ENCODE data around the gene BCAS3. TPM values are rescaled to one million over a fixed set of nuclear protein-coding genes. Genes with fewer than 3 reads are reported as not detected.
A peak's percentile ranks its signal among the peaks of the same experiment; 100 is the strongest.
"Not testable (repeated sequence)": the region's sequence is repeated elsewhere in the genome, so short reads cannot be mapped to it uniquely, and the experiment has no call there.

Gene BCAS3
- total RNA-seq, 3 donors from 2014 or later = 3.6 to 4.2 (median 4.1) TPM

- Mint-ChIP-seq H3K27me3 (ENCODE audit: low read depth) (no peaks in the 10 kb centered on the region), H3K4me1 (ENCODE audit: low read depth) (peaks cover 25% of the 10 kb centered on the region), H3K4me3 (no peak overlapping the region), H3K9me3 (no peaks in the 10 kb centered on the region), H3K36me3 (ENCODE audit: insufficient read depth) (peaks cover 31% of the 10 kb centered on the region)
- DNase-seq (no peak), ATAC-seq (no peak)
These were observed 24.1 kb upstream of the BCAS3 start for GRCh38 chr17:60653569-60653968.

GRCh38 chr17:60656499-60656898 lies 21.2 kb upstream of the BCAS3 start:
- no peak for DNase-seq
- no peaks in the 10 kb centered on the region for H3K27me3 Mint-ChIP-seq (ENCODE audit: low read depth)
- no peak overlapping the region for H3K4me3 Mint-ChIP-seq
- H3K36me3 Mint-ChIP-seq (ENCODE audit: insufficient read depth) = peaks cover 17% of the 10 kb centered on the region
- H3K4me1 Mint-ChIP-seq (ENCODE audit: low read depth) = peaks cover 22% of the 10 kb centered on the region
- no peaks in the 10 kb centered on the region for H3K9me3 Mint-ChIP-seq
- no peak for ATAC-seq

GRCh38 chr17:60659156-60659555 lies 18.5 kb upstream of the BCAS3 start:
- no peak for ATAC-seq
- Mint-ChIP-seq H3K4me1 (ENCODE audit: low read depth) (no peaks in the 10 kb centered on the region), H3K9me3 (no peaks in the 10 kb centered on the region), H3K27me3 (ENCODE audit: low read depth) (no peaks in the 10 kb centered on the region), H3K36me3 (ENCODE audit: insufficient read depth) (peaks cover 23% of the 10 kb centered on the region), H3K4me3 (no peak overlapping the region)
- no peak for DNase-seq

- DNase-seq (no peak), ATAC-seq (no peak)
- Mint-ChIP-seq H3K36me3 (ENCODE audit: insufficient read depth) (peaks cover 25% of the 10 kb centered on the region), H3K4me1 (ENCODE audit: low read depth) (no peaks in the 10 kb centered on the region), H3K4me3 (no peak overlapping the region), H3K27me3 (ENCODE audit: low read depth) (no peaks in the 10 kb centered on the region), H3K9me3 (no peaks in the 10 kb centered on the region)
These were observed 16.2 kb upstream of the BCAS3 start for GRCh38 chr17:60661489-60661888.

GRCh38 chr17:60664022-60664421 lies 13.6 kb upstream of the BCAS3 start:
- DNase-seq = no peak

GRCh38 chr17:60665602-60666001 lies 12.0 kb upstream of the BCAS3 start:
- peaks cover 16% of the 10 kb centered on the region for H3K36me3 Mint-ChIP-seq (ENCODE audit: insufficient read depth)
- ATAC-seq = no peak
- no peak for DNase-seq
- no peaks in the 10 kb centered on the region for H3K9me3 Mint-ChIP-seq
- H3K4me3 Mint-ChIP-seq = no peak overlapping the region
- no peaks in the 10 kb centered on the region for H3K4me1 Mint-ChIP-seq (ENCODE audit: low read depth)
- no peaks in the 10 kb centered on the region for H3K27me3 Mint-ChIP-seq (ENCODE audit: low read depth)

More at GRCh38 chr17:60664022-60664421, 13.6 kb upstream of the BCAS3 start:
- no peak overlapping the region for H3K4me3 Mint-ChIP-seq
- H3K9me3 Mint-ChIP-seq = no peaks in the 10 kb centered on the region
- no peaks in the 10 kb centered on the region for H3K4me1 Mint-ChIP-seq (ENCODE audit: low read depth)
- ATAC-seq = no peak
- H3K36me3 Mint-ChIP-seq (ENCODE audit: insufficient read depth) = peaks cover 20% of the 10 kb centered on the region
- H3K27me3 Mint-ChIP-seq (ENCODE audit: low read depth) = no peaks in the 10 kb centered on the region

GRCh38 chr17:60668741-60669140 lies 8.9 kb upstream of the BCAS3 start:
- DNase-seq; H3K27me3 Mint-ChIP-seq (ENCODE audit: low read depth); H3K4me3 Mint-ChIP-seq; ATAC-seq; H3K36me3 Mint-ChIP-seq (ENCODE audit: insufficient read depth); H3K9me3 Mint-ChIP-seq; H3K4me1 Mint-ChIP-seq (ENCODE audit: low read depth): not testable (repeated sequence)

- Mint-ChIP-seq H3K4me3 (no peak overlapping the region), H3K27me3 (ENCODE audit: low read depth) (no peaks in the 10 kb centered on the region), H3K4me1 (ENCODE audit: low read depth) (no peaks in the 10 kb centered on the region), H3K9me3 (peaks cover 4% of the 10 kb centered on the region), H3K36me3 (ENCODE audit: insufficient read depth) (no peaks in the 10 kb centered on the region)
- ATAC-seq (no peak), DNase-seq (no peak)
These were observed 6.2 kb upstream of the BCAS3 start for GRCh38 chr17:60671482-60671881.

GRCh38 chr17:60674637-60675036 lies 3.0 kb upstream of the BCAS3 start:
- H3K27me3 Mint-ChIP-seq (ENCODE audit: low read depth); H3K4me3 Mint-ChIP-seq; H3K9me3 Mint-ChIP-seq; H3K36me3 Mint-ChIP-seq (ENCODE audit: insufficient read depth); DNase-seq; ATAC-seq: not testable (repeated sequence)
- H3K4me1 Mint-ChIP-seq (ENCODE audit: low read depth) = peaks cover 21% of the 10 kb centered on the region

- peaks cover 21% of the 10 kb centered on the region for H3K4me1 Mint-ChIP-seq (ENCODE audit: low read depth)
- no peak for DNase-seq
- no peaks in the 10 kb centered on the region for H3K27me3 Mint-ChIP-seq (ENCODE audit: low read depth)
- H3K36me3 Mint-ChIP-seq (ENCODE audit: insufficient read depth) = peaks cover 4% of the 10 kb centered on the region
- H3K9me3 Mint-ChIP-seq = peaks cover 4% of the 10 kb centered on the region
- ATAC-seq = no peak
- H3K4me3 Mint-ChIP-seq = peak overlapping the region; percentile 29
These were observed 1.7 kb upstream of the BCAS3 start for GRCh38 chr17:60675997-60676396.

GRCh38 chr17:60676758-60677307 lies 818 bp upstream of the BCAS3 start:
- peaks cover 21% of the 10 kb centered on the region for H3K4me1 Mint-ChIP-seq (ENCODE audit: low read depth)

GRCh38 chr17:60678118-60678444 lies 430 bp downstream of the BCAS3 start:
- ATAC-seq (no peak), DNase-seq (no peak)
- H3K4me1 Mint-ChIP-seq (ENCODE audit: low read depth) = peaks cover 21% of the 10 kb centered on the region

More at GRCh38 chr17:60676758-60677307, 818 bp upstream of the BCAS3 start:
- Mint-ChIP-seq H3K9me3 (peaks cover 4% of the 10 kb centered on the region), H3K4me3 (peak overlapping the region; percentile 91), H3K36me3 (ENCODE audit: insufficient read depth) (peaks cover 4% of the 10 kb centered on the region), H3K27me3 (ENCODE audit: low read depth) (no peaks in the 10 kb centered on the region)
- ATAC-seq = no peak
- DNase-seq = no peak

GRCh38 chr17:60679287-60679686 lies 1.6 kb downstream of the BCAS3 start:
- Mint-ChIP-seq H3K36me3 (ENCODE audit: insufficient read depth) (peaks cover 4% of the 10 kb centered on the region), H3K4me1 (ENCODE audit: low read depth) (peaks cover 21% of the 10 kb centered on the region), H3K27me3 (ENCODE audit: low read depth) (no peaks in the 10 kb centered on the region), H3K4me3 (peak overlapping the region; percentile 27), H3K9me3 (peaks cover 4% of the 10 kb centered on the region)
- ATAC-seq (no peak), DNase-seq (no peak)

More at GRCh38 chr17:60678118-60678444, 430 bp downstream of the BCAS3 start:
- Mint-ChIP-seq H3K27me3 (ENCODE audit: low read depth) (no peaks in the 10 kb centered on the region), H3K4me3 (peak overlapping the region; percentile 91), H3K9me3 (peaks cover 4% of the 10 kb centered on the region), H3K36me3 (ENCODE audit: insufficient read depth) (peaks cover 4% of the 10 kb centered on the region)

- H3K36me3 Mint-ChIP-seq (ENCODE audit: insufficient read depth) = peaks cover 8% of the 10 kb centered on the region
- ATAC-seq (no peak), DNase-seq (no peak)
- H3K4me1 Mint-ChIP-seq (ENCODE audit: low read depth) = peaks cover 21% of the 10 kb centered on the region
- H3K4me3 Mint-ChIP-seq = no peak overlapping the region
- no peaks in the 10 kb centered on the region for H3K9me3 Mint-ChIP-seq
- H3K27me3 Mint-ChIP-seq (ENCODE audit: low read depth) = no peaks in the 10 kb centered on the region
These were observed 3.1 kb downstream of the BCAS3 start for GRCh38 chr17:60680754-60681153.

- peaks cover 13% of the 10 kb centered on the region for H3K36me3 Mint-ChIP-seq (ENCODE audit: insufficient read depth)
These were observed 7.8 kb downstream of the BCAS3 start for GRCh38 chr17:60685437-60685836.

GRCh38 chr17:60695960-60696359 lies 18.3 kb downstream of the BCAS3 start:
- Mint-ChIP-seq H3K36me3 (ENCODE audit: insufficient read depth) (peaks cover 20% of the 10 kb centered on the region), H3K4me3 (no peak overlapping the region), H3K9me3 (no peaks in the 10 kb centered on the region), H3K4me1 (ENCODE audit: low read depth) (no peaks in the 10 kb centered on the region), H3K27me3 (ENCODE audit: low read depth) (no peaks in the 10 kb centered on the region)
- no peak for ATAC-seq
- no peak for DNase-seq

More at GRCh38 chr17:60685437-60685836, 7.8 kb downstream of the BCAS3 start:
- H3K9me3 Mint-ChIP-seq = no peaks in the 10 kb centered on the region
- H3K27me3 Mint-ChIP-seq (ENCODE audit: low read depth) = no peaks in the 10 kb centered on the region
- ATAC-seq (no peak), DNase-seq (no peak)
- no peak overlapping the region for H3K4me3 Mint-ChIP-seq
- no peaks in the 10 kb centered on the region for H3K4me1 Mint-ChIP-seq (ENCODE audit: low read depth)
